Activated CD4-positive, alpha-beta T cell treated with anti-CD3 and anti-CD28 coated beads for 1 hour (primary cell): ENCODE results near the gene SLC23A2.
"Not testable (repeated sequence)": the region's sequence is repeated elsewhere in the genome, so short reads cannot be mapped to it uniquely, and the experiment has no call there.

Experiments
- DNase-seq: peaks from one replicate; pipeline ENCODE4 v3.0.0-alpha.2; 2020

The SLC23A2 gene

DNA sequence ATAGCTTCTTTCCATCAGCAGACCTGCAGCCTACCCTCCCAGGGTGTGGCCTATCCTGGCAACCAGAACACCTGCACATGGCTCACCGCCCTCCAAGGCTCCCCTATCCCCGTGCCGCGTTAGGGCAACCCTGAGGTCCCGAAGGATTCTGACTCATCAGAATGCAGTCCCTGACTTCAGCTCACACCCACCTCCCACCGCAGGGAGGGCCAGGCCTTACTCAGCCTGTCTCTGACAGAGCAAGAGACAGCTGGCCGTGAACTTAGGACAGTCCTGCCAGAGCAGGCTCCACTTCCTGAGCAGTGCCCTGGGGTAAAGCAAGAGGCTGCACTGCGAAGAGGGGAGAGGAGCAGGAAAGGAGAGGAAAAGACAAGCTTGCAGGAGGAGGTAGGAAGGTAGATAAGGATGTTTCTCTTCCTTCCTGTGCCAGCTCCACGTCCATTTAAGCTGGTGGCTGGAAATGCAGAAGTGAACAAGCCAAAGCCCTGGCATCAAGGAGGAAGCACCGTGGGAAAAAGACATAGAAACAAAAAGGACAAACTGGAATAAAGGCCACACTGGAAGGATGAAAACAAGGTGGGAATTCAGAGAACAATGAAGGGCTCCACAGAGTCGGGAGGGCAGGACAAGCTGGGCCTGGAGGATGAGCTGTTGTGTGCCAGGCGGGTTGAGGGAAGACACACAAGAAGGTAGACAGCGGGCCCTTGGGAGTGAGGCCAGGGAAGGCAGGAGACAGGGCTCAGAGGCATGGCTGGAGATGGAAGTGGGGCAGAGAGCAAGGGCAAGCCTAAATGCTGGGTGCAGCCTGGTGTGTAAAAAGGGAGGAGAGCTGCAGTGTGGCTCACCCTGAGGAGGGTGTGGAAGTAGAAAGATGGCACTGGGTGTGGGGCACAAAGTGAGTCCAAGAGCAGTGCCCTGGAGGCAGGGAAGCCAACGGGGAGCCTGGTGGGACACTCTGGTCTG is 102.7 kb downstream of the SLC23A2 start:
- no peak for DNase-seq

DNA sequence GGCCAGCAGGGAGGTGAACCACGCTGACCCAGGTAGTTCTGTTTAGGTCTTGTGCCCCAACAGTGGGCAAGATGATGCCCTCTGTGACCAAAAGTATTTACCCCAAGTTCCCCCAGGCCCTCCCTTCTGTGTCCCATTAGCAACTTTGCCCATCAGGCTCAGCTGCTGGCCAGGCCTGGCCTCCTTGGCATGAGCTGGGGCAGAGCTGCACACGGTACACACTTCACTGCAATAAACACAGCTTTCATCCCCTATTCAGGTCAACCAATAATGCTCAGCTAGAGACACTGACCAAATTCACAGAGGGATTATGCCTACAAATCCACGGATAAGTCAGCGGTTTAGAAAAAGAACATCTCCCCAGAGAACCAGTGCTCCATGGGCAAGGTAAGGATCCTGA is 103.7 kb downstream of the SLC23A2 start:
- DNase-seq: no peak

- DNase-seq: no peak
These were observed 104.3 kb downstream of the SLC23A2 start for GRCh38 chr20:4896971-4897497.

DNA sequence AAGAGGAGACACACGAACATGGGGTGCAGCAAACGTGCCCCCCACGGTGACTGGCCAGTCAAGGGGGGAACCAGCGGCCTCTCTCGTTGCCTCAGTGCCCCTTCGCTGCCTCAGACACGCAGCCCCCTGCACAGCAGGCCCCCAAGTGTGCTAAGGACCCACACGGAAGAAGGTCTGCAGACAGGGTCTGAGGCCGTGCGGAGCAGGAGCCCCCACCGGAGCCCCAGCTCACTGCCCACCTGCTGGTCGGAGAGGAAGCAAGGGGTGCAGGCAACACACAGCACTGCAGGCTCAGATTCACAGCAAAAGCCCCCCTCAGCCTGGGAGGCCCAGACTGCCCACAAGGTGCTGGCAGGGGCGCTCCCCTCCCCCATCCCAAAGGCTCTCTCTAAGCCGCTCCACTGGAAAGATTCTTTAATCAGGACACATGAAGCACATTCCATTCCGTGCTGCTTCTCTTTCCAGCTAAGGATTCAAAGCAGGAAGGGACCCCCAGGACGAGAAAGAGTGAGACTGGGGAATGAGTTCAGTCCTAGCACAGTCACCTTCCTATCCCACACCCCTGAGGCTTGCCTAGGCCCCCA is 105.1 kb downstream of the SLC23A2 start:
- DNase-seq: no peak

DNA sequence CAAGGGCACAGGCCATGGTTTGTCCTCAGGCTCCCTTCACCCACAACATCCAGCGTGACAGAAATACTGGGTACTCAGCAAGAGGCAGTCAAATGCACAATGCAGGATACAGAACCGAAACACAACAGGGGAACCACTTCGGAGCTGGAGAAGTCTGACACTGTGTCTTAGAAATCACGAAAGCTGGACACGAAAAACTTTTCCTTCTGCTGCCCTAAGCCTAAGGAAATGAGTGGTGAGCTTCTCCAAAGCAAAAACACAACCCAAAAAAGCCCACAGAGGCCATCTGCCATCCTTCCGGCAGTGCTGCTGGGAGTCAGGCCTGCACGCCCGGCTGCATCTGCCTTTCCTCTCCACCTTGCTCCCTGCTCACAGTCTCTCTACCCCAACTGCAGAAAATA is 106.3 kb downstream of the SLC23A2 start:
- no peak for DNase-seq

DNA sequence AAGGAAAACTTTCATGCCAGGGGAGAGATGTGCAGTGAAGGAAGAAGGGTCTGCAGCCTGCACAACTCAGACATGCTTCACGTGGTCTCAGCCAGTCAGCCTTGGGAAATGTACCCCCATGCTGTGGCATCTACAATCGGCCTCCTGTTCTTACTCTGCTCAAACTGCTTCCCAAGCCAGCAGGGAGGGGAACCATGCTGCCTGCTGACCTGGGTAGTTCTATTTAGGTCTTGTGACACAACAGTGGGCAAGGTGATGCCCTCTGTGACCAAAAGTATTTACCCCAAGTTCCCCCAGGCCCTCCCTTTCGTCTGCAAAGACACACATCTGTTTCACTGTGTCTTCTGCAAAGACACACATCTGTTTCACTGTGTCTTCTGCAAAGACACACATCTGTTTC is 106.9 kb downstream of the SLC23A2 start:
- no peak for DNase-seq

DNA sequence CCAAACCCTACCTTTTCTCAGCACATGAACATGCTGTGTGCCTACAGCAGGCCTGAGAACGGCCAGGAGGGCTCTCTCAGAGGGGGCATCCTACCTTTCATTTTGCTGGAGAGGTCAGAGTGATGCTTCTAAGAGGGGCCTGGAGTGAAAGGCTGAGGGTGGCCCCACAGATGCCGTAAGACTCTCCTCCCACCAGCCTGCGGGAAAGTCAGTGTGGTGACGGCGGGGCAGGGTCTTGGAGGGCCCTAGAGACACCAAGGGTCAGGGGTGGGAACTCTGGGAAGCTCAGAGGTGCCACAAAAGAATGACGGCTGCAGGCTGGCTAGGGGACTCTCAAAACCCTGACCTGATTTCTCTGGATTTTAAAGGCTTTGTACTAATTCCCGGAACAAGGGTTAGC is 107.6 kb downstream of the SLC23A2 start:
- no peak for DNase-seq

- DNase-seq: no peak
These were observed 109.3 kb downstream of the SLC23A2 start for GRCh38 chr20:4891997-4892396.

DNA sequence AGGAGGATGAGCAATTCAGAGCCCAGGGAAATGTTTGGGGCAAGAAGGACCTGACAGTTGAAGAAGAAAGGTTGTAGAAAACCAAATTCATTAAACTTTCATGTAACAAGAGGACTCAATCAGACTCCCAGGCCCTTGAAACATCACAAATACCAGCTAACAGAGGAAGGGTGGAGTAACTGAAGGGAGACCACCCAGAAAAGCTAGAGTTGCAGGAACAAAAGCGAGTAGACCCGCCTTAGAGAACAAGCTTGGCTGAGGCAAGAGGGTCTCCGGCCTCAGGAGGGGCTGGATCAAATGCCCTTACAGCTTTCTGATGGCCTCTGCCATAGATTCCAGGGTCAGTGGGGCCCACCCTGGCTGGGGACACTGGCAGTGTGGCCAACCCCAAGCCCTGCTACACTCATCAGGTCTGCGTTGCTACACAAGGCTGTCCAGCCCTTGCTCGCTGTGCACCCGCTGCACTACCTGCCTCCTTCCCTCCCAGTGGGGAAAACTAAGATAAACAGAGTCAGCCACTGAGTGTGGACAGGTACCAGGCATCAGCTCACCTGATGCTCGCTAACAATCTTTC is 110.0 kb downstream of the SLC23A2 start:
- DNase-seq: no peak

DNA sequence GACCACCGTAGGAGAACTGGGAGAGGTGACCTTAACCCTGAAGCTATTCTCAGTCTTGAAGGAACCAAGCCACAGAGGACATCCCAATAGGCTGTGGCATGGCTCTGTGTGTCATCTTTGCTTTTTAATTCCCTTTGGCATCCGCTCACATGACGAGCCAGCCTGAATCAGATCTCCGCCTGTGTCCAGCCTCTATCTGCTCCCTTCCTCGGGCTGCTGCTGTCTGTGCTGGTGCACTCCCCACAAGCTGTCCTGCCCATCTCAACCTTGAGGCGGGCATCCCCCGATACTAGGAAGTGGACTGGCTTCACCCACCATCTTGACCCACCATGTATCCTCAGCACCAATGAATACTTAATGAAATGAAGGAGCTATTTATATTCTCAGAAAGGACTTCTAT is 111.9 kb downstream of the SLC23A2 start:
- DNase-seq: no peak

DNA sequence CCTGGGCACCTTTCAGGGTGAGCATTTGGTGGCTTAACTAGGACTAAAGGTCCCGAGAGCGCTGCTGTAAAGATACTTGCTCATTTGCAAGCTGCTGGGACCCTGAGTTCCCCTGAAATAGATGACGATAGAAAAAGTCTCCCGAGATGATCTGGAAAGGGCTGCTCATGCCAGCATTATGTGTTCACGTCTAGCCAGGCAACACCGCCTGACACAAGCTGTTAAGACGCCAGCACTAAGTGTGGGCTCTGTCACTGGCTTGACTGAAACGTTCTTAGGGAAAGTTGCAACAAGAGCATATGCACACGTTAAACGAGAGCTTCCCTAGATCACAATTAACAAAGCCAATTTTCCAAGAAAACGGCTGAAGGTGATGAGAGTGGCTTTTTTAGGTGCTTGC is 113.7 kb downstream of the SLC23A2 start:
- DNase-seq: no peak

DNA sequence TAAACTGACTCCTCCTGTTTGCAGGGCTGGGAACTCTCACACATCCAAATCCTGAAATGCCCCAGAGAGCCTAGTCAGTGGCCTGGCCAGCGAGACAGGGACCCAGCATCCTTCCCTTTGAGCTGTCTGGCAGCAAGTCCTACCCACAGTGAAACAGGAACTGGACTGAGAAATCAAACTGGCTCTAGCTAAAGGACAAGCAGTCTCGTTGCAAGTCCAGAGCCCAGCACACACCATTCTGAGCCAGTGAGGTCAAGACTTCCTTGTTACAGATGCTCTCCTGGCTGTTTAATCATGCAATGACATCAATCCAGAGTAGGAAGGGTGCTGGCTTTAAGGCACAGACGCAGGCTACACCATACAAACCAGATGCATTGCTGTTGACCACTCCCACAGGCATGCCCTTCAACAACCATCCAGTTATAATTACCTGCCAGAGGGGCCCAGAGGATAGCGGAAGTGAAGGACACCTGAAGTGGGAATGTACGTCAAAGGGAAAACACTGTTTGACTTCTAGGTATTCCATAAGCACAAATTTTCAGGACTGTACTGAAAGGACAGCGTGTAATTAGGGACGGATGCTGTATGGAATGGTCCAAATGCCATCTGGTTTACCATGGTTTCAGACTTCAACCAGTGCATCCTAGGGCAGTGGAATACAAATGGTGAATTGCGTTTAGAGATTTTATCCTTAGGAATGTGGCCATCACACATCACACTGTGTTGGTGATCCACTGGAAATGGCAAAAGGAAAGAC is 114.4 kb downstream of the SLC23A2 start:
- DNase-seq: no peak

GRCh38 chr20:4885877-4886276 is 115.4 kb downstream of the SLC23A2 start:
- DNase-seq: no peak

GRCh38 chr20:4883546-4883945 is 117.8 kb downstream of the SLC23A2 start:
- no peak for DNase-seq

GRCh38 chr20:4883051-4883450 is 118.3 kb downstream of the SLC23A2 start:
- DNase-seq: no peak

GRCh38 chr20:4881006-4881730 is 120.1 kb downstream of the SLC23A2 start:
- no peak for DNase-seq

GRCh38 chr20:4880051-4880450 is 121.3 kb downstream of the SLC23A2 start:
- no peak for DNase-seq

- DNase-seq: not testable (repeated sequence)
These were observed 123.2 kb downstream of the SLC23A2 start for GRCh38 chr20:4878099-4878498.

GRCh38 chr20:4876731-4877130 is 124.6 kb downstream of the SLC23A2 start:
- no peak for DNase-seq

- no peak for DNase-seq
These were observed 125.0 kb downstream of the SLC23A2 start for GRCh38 chr20:4876301-4876700.

DNA sequence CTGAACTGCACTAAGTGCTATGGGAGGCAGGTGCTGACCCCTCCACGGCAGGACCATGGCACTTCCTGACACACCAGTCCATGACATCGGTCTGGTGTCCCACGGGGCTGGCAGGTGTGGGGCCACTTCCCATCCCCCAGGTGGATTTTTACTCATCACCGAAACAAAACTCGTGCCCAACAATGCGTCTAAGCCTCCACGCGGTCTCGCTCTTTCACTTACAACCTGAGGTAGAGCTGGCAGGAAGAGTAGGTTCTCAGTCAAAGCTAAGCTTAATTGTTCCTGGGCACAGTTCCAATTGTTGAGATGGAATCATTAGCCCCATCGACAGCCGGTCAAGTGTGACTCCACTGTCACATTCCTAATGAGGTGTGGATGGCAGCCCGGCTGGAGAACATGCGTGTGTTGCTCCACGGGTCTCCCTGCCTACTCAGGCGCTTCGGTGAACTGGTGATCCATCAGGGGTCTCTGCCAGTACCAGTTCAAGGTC is 125.7 kb downstream of the SLC23A2 start:
- DNase-seq: no peak

GRCh38 chr20:4873396-4873795 is 127.9 kb downstream of the SLC23A2 start:
- no peak for DNase-seq
